Ascending aorta (tissue), 2 donors: ENCODE results near the gene MROH2B. TPM values are rescaled to one million over a fixed set of nuclear protein-coding genes. Genes with fewer than 3 reads are reported as not detected.

Experiments
- DNase-seq, 2 donors: peaks; one replicate each; pipeline ENCODE4 v3.0.0-alpha.2; 2019; ENCODE audit warnings: low spot score in 2 of 2
- H3K27ac ChIP-seq, 2 donors: fragments of 200-600 bp; sonication (generic); one replicate each; pipeline ENCODE4 v1.5.1; 2016 to 2017; ENCODE audit warnings: mild to moderate bottlenecking in 1 of 2
- H3K27me3 ChIP-seq: fragments of 200-600 bp; sonication (generic); one replicate; pipeline ENCODE4 v1.5.1; 2017
- H3K36me3 ChIP-seq, 2 donors: fragments of 200-600 bp; sonication (generic); one replicate each; pipeline ENCODE4 v1.5.1; 2016
- H3K4me1 ChIP-seq, 2 donors: fragments of 200-600 bp; sonication (generic); one replicate each; pipeline ENCODE4 v1.5.1; 2016 to 2017; ENCODE audit warnings: mild to moderate bottlenecking in 1 of 2
- H3K4me3 ChIP-seq, 2 donors: fragments of 200-600 bp; sonication (generic); one replicate each; pipeline ENCODE4 v1.5.1; 2016 to 2017; ENCODE audit warnings: mild to moderate bottlenecking in 1 of 2
- H3K9me3 ChIP-seq, 2 donors: fragments of 200-600 bp; sonication (generic); one replicate each; pipeline ENCODE4 v1.5.1; 2016
- CTCF ChIP-seq, 3 experiments: fragments of 200-600 bp in 2 of 3; fragments of 450-650 bp in 1 of 3; sonication (generic) in 2 of 3; IDR thresholded peaks; one replicate each; pipeline ENCODE4 v1.5.1; 2016 to 2019; ENCODE audit warnings: antibody characterized with exemption in 3 of 3, mild to moderate bottlenecking in 1 of 3, moderate library complexity in 1 of 3
- intact Hi-C: fragments of 100-400 bp; cut with DNase I; formaldehyde crosslinking; loops from one replicate; pipeline ENCODE4 v1.15.1; 2023
- total RNA-seq: library from RNA; depleted of rRNA; stranded (reverse); fragments of >200 nt; gene quantifications from one replicate; pipeline ENCODE4 v1.1.0, GENCODE V29; 2016

Gene MROH2B
- total RNA-seq, 1 donor from 2014 or later: not detected

GRCh38 chr5:40957048-40957447 lies 114.1 kb downstream of the MROH2B start:
- DNase-seq: no peak
- H3K9me3 ChIP-seq: no peaks in the 10 kb centered on the region
- no peak for TF ChIP-seq CTCF (IDR thresholded peaks at IDR 0.05)
- H3K27me3 ChIP-seq: no peaks in the 10 kb centered on the region
- no peak overlapping the region for H3K27ac ChIP-seq
- no peaks in the 10 kb centered on the region for H3K36me3 ChIP-seq
- H3K4me1 ChIP-seq: no peaks in the 10 kb centered on the region
- intact Hi-C loops: no loop called here
- no peak overlapping the region for H3K4me3 ChIP-seq

- no peak for TF ChIP-seq CTCF (IDR thresholded peaks at IDR 0.05)
- H3K9me3 ChIP-seq: no peaks in the 10 kb centered on the region
- H3K27ac ChIP-seq: no peak overlapping the region
- no peaks in the 10 kb centered on the region for H3K4me1 ChIP-seq
- intact Hi-C loops: no loop called here
- H3K4me3 ChIP-seq: no peak overlapping the region
- no peaks in the 10 kb centered on the region for H3K36me3 ChIP-seq
- H3K27me3 ChIP-seq: no peaks in the 10 kb centered on the region
- no peak for DNase-seq
These were observed 115.8 kb downstream of the MROH2B start for GRCh38 chr5:40955313-40955712.

Other genes starting within 250 kb of the MROH2B start
- gene RPL37, start 236.1 kb downstream of the MROH2B start, total RNA-seq: 22.1 TPM
- gene CARD6, start 230.0 kb downstream of the MROH2B start, total RNA-seq: 8.2 TPM
- 179 TPM for gene C7, start 161.8 kb downstream of the MROH2B start, total RNA-seq
- 1.9 TPM for gene C6, start 142.2 kb upstream of the MROH2B start, total RNA-seq